Ascending aorta (tissue), 2 donors: Measurements from ENCODE around the gene CACNA2D3. TPM values are rescaled to one million over a fixed set of nuclear protein-coding genes. Genes with fewer than 3 reads are reported as not detected.
A peak's percentile ranks its signal among the peaks of the same experiment; 100 is the strongest.

Source experiments
- DNase-seq, 2 donors: peaks; one replicate each; pipeline ENCODE4 v3.0.0-alpha.2; 2019; ENCODE audit warnings: low spot score in 2 of 2
- H3K27ac ChIP-seq, 2 donors: fragments of 200-600 bp; sonication (generic); one replicate each; pipeline ENCODE4 v1.5.1; 2016 to 2017; ENCODE audit warnings: mild to moderate bottlenecking in 1 of 2
- H3K27me3 ChIP-seq: fragments of 200-600 bp; sonication (generic); one replicate; pipeline ENCODE4 v1.5.1; 2017
- H3K36me3 ChIP-seq, 2 donors: fragments of 200-600 bp; sonication (generic); one replicate each; pipeline ENCODE4 v1.5.1; 2016
- H3K4me1 ChIP-seq, 2 donors: fragments of 200-600 bp; sonication (generic); one replicate each; pipeline ENCODE4 v1.5.1; 2016 to 2017; ENCODE audit warnings: mild to moderate bottlenecking in 1 of 2
- H3K4me3 ChIP-seq, 2 donors: fragments of 200-600 bp; sonication (generic); one replicate each; pipeline ENCODE4 v1.5.1; 2016 to 2017; ENCODE audit warnings: mild to moderate bottlenecking in 1 of 2
- H3K9me3 ChIP-seq, 2 donors: fragments of 200-600 bp; sonication (generic); one replicate each; pipeline ENCODE4 v1.5.1; 2016
- intact Hi-C: fragments of 100-400 bp; cut with DNase I; formaldehyde crosslinking; loops from one replicate; pipeline ENCODE4 v1.15.1; 2023
- total RNA-seq: library from RNA; depleted of rRNA; stranded (reverse); fragments of >200 nt; gene quantifications from one replicate; pipeline ENCODE4 v1.1.0, GENCODE V29; 2016
- TF ChIP-seq, protein P1 (sequence below), 3 experiments: fragments of 200-600 bp in 2 of 3; fragments of 450-650 bp in 1 of 3; sonication (generic) in 2 of 3; IDR thresholded peaks; one replicate each; pipeline ENCODE4 v1.5.1; 2016 to 2019; ENCODE audit warnings: antibody characterized with exemption in 3 of 3, mild to moderate bottlenecking in 1 of 3, moderate library complexity in 1 of 3

Gene CACNA2D3
- total RNA-seq, 1 donor from 2014 or later: not detected

DNA sequence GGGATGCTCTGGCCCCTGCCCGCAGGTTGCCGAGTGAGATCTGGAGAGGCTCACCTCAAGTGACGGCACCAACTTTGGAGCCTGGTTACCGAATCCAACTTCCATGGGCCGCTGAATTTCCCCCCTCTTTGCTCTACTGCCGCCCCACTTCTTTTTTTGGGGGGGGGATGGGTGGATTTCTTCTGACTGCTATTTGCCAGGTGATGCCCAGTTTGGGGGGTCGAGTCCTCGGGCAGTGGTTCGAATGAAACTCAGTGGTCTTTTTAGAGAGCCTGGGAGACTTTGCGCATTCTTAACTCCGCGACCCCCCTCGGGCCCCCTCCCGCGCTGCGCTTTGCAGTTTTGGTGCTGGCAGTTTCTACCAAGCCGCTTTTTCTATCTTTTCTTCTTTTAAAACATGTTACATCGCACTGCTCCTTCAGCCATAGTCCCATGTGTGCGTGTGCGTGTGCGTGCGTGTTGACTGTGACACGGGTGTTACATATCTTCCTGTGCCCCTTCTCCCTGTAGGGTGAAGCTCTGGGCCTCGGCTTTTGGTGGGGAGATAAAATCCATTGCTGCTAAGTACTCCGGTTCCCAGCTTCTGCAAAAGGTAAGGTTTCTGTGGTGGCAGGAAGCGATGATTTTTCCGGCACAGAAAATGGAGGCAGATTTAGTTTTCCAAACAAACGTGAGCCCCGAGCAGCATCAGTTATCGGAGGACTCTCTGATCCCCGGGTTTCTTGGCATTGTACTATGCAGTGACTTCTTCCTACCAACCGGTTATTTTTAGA, 837 bp downstream of the CACNA2D3 start:
- TF ChIP-seq, protein P1, sequence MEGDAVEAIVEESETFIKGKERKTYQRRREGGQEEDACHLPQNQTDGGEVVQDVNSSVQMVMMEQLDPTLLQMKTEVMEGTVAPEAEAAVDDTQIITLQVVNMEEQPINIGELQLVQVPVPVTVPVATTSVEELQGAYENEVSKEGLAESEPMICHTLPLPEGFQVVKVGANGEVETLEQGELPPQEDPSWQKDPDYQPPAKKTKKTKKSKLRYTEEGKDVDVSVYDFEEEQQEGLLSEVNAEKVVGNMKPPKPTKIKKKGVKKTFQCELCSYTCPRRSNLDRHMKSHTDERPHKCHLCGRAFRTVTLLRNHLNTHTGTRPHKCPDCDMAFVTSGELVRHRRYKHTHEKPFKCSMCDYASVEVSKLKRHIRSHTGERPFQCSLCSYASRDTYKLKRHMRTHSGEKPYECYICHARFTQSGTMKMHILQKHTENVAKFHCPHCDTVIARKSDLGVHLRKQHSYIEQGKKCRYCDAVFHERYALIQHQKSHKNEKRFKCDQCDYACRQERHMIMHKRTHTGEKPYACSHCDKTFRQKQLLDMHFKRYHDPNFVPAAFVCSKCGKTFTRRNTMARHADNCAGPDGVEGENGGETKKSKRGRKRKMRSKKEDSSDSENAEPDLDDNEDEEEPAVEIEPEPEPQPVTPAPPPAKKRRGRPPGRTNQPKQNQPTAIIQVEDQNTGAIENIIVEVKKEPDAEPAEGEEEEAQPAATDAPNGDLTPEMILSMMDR (IDR thresholded peaks at IDR 0.05): no peak
- peak overlapping the region; percentile 59 to 61 for H3K4me3 ChIP-seq

DNA sequence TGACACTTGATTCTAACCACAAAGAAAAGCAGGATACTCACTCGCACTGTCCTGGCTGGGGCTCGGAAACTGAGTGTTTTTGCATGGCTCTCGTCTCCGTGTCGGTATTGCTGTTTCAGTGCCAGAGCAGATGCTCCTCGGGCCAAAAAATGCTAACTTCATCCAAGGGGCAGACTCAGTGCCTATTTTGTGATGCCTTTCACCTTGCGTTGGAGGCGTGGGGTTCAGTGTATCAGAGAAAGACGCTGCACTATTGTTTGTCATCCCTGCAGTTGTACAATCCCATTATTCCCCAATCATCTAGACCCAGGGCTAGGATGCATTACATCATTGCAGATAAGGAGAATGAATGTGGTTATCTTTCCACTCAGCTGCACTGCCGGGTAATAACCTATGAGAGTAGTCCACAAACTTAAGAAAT, 1.4 kb downstream of the CACNA2D3 start:
- peaks cover 9% of the 10 kb centered on the region for H3K27me3 ChIP-seq
- intact Hi-C loops: no loop called here
- peak overlapping the region in 1 of 2 donors; percentile 59 for H3K4me3 ChIP-seq
- H3K4me1 ChIP-seq: peaks cover 0 to 10% of the 10 kb centered on the region in 2 donors
- H3K27ac ChIP-seq: no peak overlapping the region
- DNase-seq: no peak
- TF ChIP-seq, protein P1 (IDR thresholded peaks at IDR 0.05): no peak
- no peaks in the 10 kb centered on the region for H3K36me3 ChIP-seq
- no peaks in the 10 kb centered on the region for H3K9me3 ChIP-seq

More for the DNA sequence above, 837 bp downstream of the CACNA2D3 start:
- no peak for DNase-seq
- intact Hi-C loops: no loop called here
- H3K36me3 ChIP-seq: no peaks in the 10 kb centered on the region
- H3K27me3 ChIP-seq: peaks cover 9% of the 10 kb centered on the region
- H3K9me3 ChIP-seq: no peaks in the 10 kb centered on the region
- H3K4me1 ChIP-seq: peaks cover 0 to 10% of the 10 kb centered on the region in 2 donors
- no peak overlapping the region for H3K27ac ChIP-seq

DNA sequence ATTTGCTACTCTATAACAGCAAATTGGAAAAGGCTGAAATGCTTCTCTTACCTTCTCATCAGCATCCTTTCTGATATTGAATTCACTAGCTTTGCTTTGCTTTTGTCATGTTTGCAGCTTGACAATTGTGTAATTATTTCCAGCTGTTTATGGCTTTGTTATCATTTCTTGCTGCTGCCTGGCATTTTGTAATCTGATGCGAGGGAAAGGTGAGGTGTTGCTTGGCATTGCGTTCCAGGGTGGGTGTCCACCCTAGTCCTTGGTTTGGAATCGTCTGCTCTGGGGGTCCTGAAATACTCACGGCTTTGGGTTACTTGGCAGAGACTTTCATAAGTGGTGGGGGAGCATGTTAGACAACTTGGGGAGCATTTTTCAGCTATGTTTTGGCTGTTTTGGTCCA, 2.9 kb downstream of the CACNA2D3 start:
- no peaks in the 10 kb centered on the region for H3K36me3 ChIP-seq
- no peaks in the 10 kb centered on the region for H3K9me3 ChIP-seq
- TF ChIP-seq, protein P1 (IDR thresholded peaks at IDR 0.05): no peak
- no peak overlapping the region for H3K27ac ChIP-seq
- H3K4me3 ChIP-seq: no peak overlapping the region
- DNase-seq: no peak
- peaks cover 0 to 10% of the 10 kb centered on the region in 2 donors for H3K4me1 ChIP-seq
- H3K27me3 ChIP-seq: peaks cover 8% of the 10 kb centered on the region
- intact Hi-C loops: no loop called here

DNA sequence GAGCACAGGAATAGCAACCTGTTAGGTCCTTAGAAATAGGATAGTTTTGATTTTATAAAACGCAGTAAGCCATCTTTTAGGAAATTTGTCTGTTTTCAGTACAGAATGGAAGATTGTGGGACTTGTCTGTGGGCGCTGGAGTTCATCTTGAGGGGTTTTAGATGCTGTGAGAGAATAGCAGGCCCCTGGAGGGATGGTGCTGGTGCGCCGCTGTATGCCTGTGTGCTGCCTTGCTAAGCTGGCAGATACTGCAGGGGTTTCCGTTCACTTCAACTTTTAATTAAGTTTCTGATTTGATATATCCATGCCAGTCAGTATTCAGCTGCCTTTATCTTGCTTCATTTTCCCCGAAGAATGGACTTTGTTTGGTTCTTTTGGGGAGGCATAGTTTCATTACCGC, 4.2 kb downstream of the CACNA2D3 start:
- H3K4me3 ChIP-seq: no peak overlapping the region
- no peaks in the 10 kb centered on the region for H3K36me3 ChIP-seq
- TF ChIP-seq, protein P1 (IDR thresholded peaks at IDR 0.05): no peak
- no peak for DNase-seq
- no peaks in the 10 kb centered on the region for H3K9me3 ChIP-seq
- no peaks in the 10 kb centered on the region for H3K4me1 ChIP-seq
- intact Hi-C loops: no loop called here
- H3K27ac ChIP-seq: no peak overlapping the region
- no peaks in the 10 kb centered on the region for H3K27me3 ChIP-seq

DNA sequence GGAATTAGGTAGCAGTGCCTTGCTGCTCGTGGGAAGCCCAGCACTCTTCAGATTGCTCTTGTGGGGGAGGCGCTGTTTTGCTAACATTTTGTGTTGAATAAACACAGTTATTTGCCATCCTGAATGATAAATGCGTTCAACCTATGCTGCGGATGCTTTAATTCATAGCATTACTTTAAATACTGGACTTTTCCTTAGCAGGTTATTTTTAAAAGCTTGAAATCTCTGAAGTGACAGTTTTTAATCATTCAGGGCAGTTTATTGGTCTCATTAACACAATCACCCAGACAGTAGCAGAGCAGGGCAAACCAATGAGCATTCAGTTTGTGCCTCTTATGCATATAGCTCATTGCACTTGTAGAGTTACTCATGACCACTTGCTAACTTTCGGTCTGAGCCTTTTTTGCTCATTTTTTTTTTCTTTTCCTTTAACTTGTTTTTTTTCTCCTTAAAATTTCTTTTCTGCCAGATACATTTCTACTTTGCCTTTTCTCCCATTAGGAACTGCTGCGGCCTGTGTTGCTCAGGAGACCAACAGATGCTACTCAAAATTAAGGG, 5.2 kb downstream of the CACNA2D3 start:
- intact Hi-C loops: no loop called here

More for the DNA sequence above, 5.2 kb downstream of the CACNA2D3 start:
- Histone ChIP-seq H3K4me3 (no peak overlapping the region), H3K9me3 (no peaks in the 10 kb centered on the region), H3K27me3 (no peaks in the 10 kb centered on the region), H3K36me3 (no peaks in the 10 kb centered on the region), H3K4me1 (no peaks in the 10 kb centered on the region), H3K27ac (no peak overlapping the region)
- DNase-seq: no peak
- TF ChIP-seq, protein P1 (IDR thresholded peaks at IDR 0.05): no peak
